Activated CD4-positive, alpha-beta T cell treated with anti-CD3 and anti-CD28 coated beads for 4 hours (primary cell): Measurements from ENCODE around the gene PRMT2.
"Not testable (repeated sequence)": the region's sequence is repeated elsewhere in the genome, so short reads cannot be mapped to it uniquely, and the experiment has no call there.

Experiments
- DNase-seq, 2 donors: peaks; one replicate each; pipeline ENCODE4 v3.0.0-alpha.2; 2020

The PRMT2 gene

DNA sequence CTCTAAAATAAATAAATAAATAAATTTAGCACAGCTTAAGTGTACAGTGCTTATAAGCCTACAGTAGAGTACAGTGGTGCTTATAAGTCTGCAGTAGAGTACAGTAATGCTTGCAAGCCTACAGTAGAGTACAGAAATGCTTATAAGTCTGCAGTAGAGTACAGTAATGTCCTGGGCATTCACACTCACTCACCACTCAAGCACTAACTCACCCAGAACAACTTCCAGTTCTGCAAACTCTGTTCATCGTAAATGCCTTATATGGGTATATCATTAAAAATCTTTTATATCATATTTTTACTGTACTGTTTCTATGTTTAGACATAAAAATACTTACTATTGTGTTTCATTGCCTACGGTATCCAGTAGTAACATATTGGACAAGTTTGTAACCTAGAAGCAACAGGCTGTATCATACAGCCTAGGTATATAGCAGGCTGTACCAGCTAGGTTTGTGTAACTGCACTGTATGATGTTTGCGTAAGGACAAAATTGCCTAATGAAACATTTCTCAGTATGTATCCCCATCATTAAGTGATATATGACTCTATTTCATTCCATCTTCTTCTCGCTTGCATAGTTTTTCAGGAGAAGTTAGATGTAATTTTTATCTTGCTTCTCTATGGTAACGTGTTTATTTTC is 16.6 kb upstream of the PRMT2 start:
- DNase-seq, result no peak

DNA sequence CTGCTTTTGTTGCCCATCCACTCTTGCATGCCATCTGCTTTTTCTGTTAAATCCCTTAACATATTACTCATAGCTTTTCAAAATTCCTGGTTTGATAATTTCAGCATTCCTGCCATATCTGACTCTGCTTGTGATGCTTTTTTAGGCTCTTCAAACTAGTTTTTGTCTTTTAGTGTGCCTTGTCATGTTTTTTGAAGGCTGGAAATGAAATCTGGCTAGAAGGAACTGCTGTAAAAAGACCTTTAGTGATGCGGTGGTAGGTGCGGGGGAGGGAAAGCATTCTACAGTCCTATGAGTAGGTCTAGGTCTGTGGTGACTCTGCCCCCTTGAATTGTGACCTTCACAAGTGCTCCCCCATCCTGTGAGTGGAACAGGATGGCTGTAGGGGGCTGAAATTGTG is 15.6 kb upstream of the PRMT2 start:
- no peak for DNase-seq

- DNase-seq, result no peak
These were observed 14.6 kb upstream of the PRMT2 start for GRCh38 chr21:46620846-46621245.

GRCh38 chr21:46621457-46622182 is 13.9 kb upstream of the PRMT2 start:
- DNase-seq, result no peak

GRCh38 chr21:46622226-46622625 is 13.2 kb upstream of the PRMT2 start:
- no peak for DNase-seq

DNA sequence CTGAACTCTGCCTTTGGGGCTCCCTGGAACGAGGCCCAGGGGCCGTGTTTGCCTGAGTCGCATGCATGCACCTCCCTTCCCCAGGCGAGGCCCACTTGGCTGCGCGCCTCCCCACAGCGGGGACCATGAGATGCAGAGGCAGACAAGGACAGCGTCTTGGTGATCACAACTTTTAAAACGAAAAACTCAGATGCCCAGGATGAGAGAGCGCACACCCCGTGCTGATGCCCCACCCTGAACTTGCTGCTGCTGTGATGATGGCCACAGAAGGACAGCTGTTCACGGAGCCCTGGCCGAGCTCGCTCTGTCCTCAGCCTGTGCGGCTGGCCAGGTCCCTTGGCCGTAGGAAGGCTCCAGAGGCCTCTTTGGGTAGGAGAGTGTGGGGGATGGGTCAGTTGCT is 11.4 kb upstream of the PRMT2 start:
- DNase-seq, result no peak

GRCh38 chr21:46625759-46626158 is 9.7 kb upstream of the PRMT2 start:
- no peak for DNase-seq

- DNase-seq, result no peak
These were observed 8.9 kb upstream of the PRMT2 start for GRCh38 chr21:46626536-46626935.

DNA sequence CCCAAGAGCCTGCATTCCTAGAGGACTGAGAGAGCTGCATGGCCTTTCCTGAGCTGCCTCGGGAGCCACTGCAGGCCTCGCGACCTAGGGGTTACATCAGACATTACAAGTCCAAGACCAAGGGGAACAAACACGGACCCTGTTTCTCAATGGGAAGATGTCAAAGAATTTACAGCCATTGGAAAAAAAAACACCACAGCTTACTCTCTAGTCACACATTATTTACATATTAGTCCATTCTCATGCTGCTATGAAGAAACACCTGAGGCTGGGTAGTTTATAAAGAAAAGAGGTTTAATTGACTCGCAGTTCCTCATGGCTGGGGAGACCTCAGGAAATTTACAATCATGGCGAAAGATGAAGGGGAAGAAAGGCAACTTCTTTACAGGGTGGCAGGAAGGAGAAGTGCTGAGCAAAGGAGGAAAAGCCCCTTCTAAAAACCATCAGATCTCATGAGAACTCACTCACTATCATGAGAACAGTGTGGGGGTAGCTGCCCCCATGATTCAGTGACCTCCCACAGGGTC is 8.4 kb upstream of the PRMT2 start:
- DNase-seq, result no peak

DNA sequence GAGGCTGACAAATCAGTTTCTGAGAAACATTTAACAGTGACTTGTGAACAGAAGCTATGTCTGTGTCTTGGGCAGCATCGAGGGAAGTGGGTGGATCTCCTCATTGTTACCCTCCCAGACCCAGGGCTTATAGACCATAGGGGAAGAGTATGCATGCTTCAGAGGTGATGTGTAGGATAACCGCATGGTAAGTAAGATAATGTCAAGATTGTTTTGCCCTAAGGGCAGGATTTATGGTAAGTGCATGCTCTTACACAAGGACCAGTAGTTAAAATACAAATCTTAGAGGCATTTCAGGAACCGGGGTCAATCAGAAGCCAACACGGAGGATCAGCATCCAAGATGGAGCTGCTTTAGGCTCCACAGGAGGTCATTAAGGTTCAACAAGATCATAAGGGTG is 7.7 kb upstream of the PRMT2 start:
- no peak for DNase-seq

DNA sequence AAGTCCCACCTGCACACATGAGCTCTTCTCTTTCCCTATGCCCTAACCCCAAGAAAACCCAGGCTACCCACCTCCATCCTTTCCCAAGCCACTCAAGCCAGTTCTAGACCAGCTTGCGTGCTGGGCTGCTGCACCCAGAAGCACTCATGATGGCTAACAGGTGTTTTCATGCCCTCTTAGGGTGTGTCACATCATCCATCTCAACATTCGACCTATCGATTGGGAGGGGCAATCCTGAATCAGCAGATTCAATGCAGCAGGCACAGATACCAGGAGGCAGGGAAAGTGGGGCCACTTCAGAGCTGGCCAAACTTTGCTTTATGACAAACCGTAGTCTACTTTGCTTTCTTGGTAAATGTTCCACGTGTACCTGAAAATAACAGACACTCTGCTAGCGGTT is 6.6 kb upstream of the PRMT2 start:
- no peak for DNase-seq

GRCh38 chr21:46630915-46631314 is 4.6 kb upstream of the PRMT2 start:
- not testable (repeated sequence) for DNase-seq

DNA sequence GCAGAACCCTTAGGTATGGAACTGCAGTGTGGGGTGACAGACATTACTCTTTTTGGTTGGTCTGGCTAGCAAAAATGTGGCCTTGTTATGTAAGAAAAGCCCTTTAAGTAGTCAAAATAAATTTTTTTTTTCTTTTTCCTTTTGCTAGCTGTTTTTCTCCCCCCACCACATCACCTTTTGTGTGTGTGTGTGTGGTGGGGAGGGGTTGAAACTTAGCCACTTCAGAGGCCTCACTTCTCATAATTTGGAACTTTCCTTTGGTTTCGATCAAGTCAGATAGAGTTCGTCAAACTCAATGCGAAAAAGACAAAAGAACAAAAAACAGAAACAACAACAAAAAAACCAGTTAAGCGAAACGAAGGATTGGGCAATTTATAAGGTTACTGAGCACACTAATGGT is 1.9 kb upstream of the PRMT2 start:
- DNase-seq, result peak in 1 of 2 donors; percentile 31

GRCh38 chr21:46634427-46634826 is 1.0 kb upstream of the PRMT2 start:
- no peak for DNase-seq

DNA sequence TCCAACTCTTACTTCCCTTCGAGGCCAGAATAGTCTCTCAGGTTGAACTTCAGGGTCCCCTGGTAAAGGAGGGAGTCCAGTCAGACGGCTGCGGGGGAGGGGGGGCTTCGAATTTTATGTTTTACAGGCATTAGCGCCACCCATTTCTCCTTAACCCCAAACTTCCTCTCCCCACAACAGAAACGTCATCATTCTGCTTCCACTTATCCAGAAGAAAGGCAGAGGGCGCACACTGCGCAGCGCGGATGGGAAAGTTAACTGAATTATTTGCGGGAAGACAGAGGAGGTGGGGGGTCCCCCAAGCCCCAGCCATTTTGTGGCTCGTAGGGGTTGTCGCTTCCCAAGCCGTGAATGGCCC is 529 bp upstream of the PRMT2 start:
- no peak for DNase-seq

GRCh38 chr21:46636181-46636512 is 673 bp downstream of the PRMT2 start:
- DNase-seq, result no peak

DNA sequence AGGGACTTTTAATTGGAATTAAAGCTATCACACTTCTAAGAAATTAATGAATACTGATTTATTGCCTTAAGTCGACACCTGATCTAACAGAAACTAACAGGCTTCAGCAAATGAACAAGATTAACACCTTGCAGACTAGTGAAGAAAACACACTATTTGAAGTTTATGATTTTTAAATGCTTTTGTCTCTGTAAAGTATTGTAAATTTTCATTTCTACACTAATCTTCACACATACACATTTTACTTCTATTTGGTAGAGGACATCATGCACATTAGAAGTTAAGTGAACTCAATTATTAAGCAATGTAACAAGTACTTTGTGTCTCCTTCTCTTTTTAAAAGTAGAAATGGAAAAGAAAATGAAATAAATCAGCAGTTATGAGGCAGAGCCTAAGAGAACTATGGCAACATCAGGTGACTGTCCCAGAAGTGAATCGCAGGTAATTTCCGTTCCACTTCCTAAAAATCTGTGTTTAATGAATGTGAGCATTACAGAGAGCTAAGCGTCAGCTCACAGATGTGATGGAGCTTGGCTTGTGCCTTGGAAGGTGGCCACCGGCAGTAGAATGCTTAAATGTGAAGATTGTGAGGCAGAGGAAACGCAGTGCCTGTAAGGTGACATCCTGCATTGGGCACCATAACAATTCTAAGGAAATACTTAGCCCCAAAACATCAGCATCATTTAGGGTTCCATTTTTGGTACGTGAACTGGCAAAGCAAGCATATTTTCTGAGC is 1.2 kb downstream of the PRMT2 start:
- no peak for DNase-seq

GRCh38 chr21:46637952-46638746 is 2.7 kb downstream of the PRMT2 start:
- no peak for DNase-seq

GRCh38 chr21:46639489-46640386 is 4.3 kb downstream of the PRMT2 start:
- no peak for DNase-seq

- DNase-seq, result no peak
These were observed 6.2 kb downstream of the PRMT2 start for GRCh38 chr21:46641656-46642055.

DNA sequence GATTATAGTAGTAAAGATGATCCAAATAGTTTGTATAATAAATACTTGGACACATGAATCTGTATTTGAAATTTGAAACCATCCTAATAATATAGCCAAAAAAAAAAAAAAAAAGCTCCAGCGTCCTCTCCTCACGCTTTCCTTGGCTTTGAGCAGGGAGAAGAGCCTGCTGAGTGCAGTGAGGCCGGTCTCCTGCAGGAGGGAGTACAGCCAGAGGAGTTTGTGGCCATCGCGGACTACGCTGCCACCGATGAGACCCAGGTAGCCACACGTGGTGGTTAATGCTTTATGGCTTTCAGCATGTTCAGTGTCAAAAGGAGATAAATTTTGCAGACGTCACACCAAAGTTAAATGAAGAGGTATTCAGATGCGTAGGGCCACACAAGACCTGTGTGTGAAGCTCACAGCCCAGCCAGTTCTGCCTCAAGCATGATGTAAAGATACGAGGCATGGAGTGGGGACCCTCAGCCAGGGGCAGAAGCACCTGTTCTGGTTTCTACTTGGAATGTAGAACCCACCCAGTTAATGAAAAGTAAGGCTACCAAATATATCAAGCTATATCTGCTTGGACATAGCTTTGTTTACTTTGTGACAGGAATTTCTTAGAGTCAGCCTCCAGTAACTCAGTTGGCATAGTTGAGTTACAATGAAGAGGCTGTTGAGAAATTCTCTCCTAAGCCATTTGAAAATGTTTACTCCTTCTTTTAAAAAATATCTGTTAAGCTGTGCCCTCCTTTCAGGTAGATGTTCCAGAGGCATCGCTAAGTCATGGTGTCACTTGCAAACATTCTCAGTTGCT is 8.1 kb downstream of the PRMT2 start:
- no peak for DNase-seq
